GM18507 (cell line): ENCODE results near the gene GBP5.
"Not testable (repeated sequence)": the region's sequence is repeated elsewhere in the genome, so short reads cannot be mapped to it uniquely, and the experiment has no call there.

Experiments
- DNase-seq: peaks from one replicate; pipeline ENCODE4 v3.0.0; 2011; ENCODE audit warnings: low read depth; ENCODE audit not compliant: insufficient read length; ENCODE audit errors: extremely low spot score
- FAIRE-seq: peaks from 2 replicates; lab custom pipeline; 2011; peaks lifted over from hg19 to GRCh38; lab: Jason Lieb, UNC

Gene GBP5, protein sequence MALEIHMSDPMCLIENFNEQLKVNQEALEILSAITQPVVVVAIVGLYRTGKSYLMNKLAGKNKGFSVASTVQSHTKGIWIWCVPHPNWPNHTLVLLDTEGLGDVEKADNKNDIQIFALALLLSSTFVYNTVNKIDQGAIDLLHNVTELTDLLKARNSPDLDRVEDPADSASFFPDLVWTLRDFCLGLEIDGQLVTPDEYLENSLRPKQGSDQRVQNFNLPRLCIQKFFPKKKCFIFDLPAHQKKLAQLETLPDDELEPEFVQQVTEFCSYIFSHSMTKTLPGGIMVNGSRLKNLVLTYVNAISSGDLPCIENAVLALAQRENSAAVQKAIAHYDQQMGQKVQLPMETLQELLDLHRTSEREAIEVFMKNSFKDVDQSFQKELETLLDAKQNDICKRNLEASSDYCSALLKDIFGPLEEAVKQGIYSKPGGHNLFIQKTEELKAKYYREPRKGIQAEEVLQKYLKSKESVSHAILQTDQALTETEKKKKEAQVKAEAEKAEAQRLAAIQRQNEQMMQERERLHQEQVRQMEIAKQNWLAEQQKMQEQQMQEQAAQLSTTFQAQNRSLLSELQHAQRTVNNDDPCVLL

DNA sequence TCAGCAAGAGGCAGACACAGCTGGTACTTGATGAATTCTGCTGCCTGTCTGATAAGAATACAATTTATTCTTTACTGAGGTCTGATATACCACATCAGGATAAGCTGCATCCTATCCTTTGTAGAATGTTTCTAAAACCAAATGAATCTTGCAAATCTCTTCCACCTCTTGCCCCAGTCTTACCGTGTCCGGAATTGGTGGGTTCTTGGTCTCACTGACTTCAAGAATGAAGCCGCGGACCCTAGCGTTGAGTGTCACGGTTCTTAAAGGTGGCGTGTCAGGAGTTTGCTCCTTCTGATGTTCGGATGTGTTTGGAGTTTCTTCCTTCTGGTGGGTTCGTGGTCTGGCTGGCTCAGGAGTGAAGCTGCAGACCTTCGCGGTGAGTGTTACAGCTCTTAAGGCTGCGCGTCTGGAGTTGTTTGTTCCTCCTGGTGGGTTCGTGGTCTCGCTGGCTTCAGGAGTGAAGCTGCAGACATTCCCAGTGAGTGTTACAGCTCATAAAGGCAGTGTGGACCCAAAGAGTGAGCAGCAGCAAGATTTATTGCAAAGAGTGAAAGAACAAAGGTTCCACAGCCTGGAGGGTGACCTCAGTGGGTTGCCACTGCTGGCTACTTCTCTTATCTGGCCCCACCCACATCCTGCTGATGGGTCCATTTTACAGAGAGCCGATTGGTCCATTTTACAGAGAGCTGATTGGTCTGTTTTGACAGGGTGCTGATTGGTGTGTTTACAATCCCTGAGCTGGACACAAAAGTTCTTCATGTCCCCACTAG is at the start of gene GBP5:
GBP5 (minus strand) TSS at position 592 of the 773 bp plus-strand sequence. CDS start 3,305 bp downstream, outside the sequence.
- not testable (repeated sequence) for DNase-seq
- peak; percentile 84 for FAIRE-seq

DNA sequence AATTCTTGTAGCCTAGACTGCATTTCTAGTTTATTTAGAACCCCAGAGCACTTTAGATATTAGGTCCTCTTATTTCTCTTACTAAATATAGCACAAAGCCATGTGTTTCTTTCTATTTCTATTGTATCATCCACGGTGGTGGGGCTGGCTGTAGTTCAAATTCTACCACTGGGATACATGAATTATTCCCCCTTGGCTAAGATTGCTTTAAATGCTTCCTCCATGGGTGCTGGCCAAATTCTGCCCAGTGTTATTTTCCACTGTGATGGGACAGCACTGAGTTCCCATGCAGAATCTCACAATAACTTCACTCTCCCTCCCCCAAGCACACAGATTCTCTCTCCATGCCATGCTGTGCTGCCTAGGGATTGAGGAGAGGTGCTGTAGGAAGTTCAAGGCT is 49.7 kb upstream of the GBP5 start:
- FAIRE-seq: no peak
- no peak for DNase-seq

DNA sequence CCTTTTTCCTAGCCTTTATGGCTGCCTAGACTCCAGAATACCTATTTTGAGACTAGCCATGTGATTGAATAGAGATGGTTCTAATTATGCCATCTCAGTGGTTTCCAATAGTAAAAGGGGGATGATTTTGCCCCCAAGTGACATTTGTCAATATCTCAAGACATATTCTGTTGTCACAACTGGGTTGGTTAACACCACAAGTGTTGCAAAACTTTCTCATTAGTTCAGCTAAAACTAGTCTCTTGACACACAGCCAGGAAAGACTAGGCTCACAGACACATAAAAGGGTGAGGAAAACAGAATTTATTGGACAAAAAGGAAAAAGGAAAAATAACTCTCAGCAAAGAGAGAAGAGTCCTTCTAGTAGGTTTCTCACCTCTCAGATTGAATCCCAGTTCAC is 39.9 kb upstream of the GBP5 start:
- FAIRE-seq (no peak), DNase-seq (no peak)

DNA sequence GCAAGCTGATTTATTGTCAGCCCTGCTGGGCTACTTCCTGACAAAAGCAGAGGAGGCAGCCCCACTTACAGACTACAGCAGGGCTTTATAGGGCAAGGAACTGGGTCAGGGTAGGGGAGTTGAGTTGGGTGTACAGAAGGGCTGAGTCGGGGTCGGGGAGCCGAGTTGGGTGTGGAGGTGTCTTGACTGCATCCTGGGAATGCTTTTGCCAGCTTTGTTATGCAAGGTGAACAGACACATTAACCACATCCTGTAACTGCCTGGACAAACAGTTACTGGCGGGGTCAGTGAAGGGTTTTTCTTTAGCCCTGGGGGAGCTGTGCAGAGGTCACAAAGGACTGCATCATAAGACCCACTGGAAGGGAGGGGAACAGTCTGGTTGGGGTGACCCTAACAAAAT is 39.1 kb upstream of the GBP5 start:
- no peak for DNase-seq
- peak; percentile 75 for FAIRE-seq

DNA sequence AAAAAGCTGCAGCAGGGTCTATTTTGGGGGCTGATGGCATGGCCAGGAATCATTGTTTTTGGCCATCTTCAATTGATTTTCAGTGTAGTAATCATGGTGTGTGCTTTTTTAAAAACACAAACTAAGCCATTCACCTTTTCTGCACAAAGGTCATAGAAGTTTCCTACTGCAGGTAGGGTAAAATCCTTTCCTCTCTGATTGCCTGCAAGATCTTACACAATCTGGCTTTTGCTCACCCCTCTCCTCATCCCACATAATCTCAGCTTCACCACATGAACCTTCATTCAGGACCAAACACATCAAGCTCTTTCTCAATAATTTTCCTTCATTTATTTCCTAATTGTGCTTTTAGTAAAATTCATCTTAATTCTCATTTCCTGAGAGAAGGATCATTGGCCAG is 38.3 kb upstream of the GBP5 start:
- FAIRE-seq: peak; percentile 68

DNA sequence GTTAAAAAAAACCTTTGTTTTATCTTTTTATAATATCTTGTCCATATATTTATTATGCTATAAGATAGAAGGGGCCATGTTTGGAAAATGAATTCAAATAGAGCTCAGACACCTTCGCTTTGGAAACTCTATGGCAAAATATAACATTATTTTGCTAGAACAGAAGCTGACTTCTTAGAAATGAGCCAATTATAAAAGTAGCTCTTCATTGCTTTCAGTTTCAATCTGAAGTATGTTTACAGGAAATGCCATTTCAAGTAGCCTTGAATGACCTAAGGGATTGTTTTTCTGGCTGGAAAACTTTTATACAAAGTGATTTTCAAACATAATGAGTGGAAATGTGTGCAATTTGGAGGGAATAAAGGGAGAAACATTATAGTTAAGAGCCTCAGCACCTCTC is 37.8 kb upstream of the GBP5 start:
- FAIRE-seq (peak; percentile 81), DNase-seq (no peak)

More for the DNA sequence above, 38.3 kb upstream of the GBP5 start:
- no peak for DNase-seq

DNA sequence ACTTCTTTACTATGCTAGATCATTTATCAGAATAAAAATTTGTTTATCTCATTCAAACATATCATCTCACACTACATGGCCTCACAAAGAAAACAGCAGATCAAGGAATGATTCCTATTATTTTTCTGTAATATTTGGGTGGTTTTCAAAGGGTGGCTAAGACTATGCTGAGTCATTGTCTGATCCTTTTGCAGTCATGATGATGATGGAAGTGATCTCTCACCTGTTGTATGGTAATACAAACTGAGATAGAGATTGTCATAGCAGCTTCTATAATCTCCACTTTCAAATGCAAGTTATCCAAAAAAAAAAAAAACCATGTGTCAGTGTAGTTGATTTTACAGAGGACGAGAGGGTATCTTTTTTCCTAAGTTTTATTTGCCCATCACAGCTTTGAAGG is 37.2 kb upstream of the GBP5 start:
- DNase-seq: no peak
- peak; percentile 38 for FAIRE-seq

DNA sequence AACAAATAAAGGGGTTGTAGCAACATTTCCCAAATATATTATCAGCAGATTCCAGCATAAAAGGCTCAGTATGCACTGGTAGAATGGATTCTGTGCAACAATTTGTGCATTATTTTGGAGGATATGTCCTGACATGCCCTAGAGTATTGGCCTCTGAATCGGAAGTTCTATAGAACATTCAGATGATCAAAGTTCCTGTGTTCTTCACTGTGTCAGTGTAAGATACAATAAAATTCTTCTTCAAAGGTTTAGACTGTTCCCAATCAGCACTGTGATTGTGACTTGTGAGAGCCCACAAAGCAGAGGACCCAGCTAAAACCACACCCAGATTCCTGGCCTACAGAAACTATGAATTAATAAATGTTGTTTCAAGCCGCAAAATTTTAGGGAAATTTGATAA is 33.6 kb upstream of the GBP5 start:
- no peak for DNase-seq
- no peak for FAIRE-seq

DNA sequence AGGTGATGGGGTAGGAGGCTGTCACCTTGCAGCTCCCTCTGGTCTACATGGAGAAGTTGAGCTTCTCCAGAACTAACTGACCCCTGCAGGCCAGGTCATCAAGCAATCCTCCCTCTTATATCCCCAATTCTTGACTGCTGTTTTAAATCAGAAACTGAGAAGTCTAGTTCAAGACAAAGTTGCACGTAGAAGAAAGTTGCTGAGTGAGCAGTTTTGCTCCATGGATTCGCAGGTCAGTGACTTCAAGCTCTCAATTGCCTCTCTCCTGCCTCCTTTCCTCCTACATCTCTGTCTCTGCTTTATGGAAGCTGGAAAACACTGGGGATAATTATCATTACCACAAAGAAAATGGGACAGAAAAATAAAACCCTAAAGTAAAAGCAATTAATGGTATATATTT is 32.8 kb upstream of the GBP5 start:
- FAIRE-seq (no peak), DNase-seq (no peak)

DNA sequence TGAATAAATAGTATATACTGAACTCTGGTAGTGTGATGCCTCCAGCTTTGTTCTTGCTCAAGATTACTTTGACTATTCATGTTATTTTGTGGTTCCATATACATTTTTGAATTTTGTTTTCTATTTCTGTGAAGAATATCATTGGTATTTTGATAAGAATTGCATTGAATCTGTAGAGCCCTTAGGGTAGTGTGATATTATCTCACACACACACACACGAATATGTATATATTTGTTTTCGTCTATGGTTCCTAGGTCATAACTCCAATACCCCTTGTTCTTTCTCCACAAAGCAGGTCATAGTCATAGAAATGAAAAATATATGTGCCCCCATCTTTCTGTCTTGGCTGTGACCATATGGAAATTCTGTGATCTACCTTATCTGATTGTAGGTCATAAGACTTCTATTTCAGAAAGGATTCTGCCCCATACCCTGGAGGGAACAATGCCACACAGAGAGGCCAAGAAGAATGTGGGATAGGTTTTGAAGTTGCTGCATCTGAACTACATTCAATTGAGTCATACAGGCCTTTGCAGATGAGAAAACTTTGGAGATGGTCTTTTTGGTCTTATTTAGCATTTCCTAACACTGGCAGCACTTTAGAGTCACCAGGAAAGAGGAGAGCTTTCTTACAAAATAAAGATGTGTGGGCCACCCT is 32.0 kb upstream of the GBP5 start:
- FAIRE-seq (no peak), DNase-seq (no peak)

DNA sequence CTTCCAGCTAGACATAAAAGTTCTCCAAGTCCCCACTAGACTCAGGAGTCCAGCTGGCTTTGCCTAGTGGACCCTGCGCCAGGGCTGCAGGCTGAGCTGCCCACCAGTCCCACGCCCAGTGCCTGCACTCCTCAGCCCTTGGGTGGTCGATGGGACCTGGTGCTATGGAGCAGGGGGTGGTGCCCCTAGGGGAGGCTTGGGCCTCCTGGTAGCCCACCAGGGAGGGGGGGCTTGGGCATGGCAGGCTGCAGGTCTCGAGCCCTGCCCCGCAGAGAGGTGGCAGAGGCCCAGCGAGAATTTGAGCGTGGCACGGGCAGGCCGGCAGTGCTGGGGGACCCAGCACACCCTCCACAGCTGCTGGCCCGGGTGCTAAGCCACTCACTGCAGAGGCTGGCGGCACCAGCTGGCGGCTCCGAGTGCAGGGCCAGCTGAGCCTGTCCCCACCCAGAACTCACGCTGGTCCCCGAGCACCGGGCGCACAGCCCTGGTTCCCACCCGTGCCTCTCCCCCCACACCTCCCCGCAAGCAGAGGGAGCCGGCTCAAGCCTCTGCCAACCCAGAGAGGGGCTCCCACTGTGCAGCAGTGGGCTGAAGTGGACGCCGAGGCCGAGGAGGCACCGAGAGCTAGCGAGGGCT is 30.2 kb upstream of the GBP5 start:
- DNase-seq (no peak), FAIRE-seq (no peak)

DNA sequence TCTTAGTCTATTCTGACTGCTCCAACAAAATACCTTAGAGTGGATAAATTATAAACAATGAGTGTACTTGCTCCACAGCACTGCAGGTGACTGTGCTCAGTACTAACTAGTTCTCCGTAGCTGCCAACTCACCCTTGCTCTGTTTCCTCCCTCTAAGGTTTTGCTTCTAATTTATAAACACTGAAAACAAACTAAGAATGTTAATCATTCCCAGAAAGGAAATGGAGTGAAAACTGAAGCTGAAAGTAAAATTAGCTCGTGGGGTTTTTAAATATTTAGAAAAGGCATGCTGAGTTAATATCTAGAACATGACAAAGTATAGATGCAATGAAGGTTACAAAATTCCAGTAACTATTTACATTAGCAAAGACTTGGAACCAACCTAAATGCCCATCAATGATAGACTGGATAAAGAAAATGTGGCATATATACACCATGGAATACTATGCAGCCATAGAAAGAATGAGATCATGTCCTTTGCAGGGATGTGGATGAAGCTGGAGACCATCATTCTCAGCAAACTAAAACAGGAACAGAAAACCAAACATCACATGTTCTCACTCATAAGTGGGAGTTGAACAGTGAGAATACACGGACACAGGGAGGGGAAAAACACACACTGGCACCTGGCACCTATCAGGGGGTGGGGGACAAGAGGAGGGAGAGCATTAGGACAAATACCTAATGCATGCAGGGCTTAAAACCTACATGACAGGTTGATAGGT is 27.2 kb upstream of the GBP5 start:
- FAIRE-seq (peak; percentile 88), DNase-seq (peak; percentile 12)

DNA sequence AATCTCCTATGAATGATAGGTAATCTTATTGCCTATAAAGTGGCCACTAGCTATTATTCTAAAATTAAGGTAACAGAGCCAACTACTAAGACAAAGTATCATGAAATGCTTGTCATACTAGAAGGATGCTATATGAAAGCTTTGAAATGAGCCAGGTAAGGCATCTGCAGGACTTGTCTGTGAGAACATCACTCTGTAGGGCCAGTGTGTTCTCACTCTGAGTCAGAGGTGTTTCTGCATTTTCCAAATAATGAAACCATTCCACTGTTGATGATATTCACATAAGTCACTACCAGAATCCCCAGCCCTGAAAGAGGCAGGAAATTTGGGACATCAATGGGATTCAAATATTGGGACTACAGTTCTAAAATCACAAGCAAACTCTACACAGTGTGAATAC is 25.8 kb upstream of the GBP5 start:
- FAIRE-seq: no peak
- peak; percentile 8 for DNase-seq

DNA sequence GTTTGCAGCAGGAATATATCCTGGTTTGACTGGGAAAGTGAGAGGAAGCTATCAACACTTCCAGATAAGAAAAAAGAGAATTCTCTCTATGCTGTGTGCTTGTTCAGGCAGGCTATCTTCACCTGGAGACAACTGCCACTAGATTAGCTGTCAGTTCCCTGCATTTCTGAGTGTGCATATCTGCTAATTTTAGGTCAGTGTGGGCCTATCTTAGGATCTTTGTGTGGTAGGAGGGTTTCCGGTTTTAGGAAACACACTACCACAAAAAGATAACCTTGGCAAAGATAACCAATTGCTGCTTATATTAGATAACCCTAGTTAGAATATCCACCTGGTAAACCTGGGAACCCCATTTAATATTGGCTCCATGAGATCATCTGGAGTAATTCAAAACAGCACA is 22.5 kb upstream of the GBP5 start:
- FAIRE-seq: no peak

DNA sequence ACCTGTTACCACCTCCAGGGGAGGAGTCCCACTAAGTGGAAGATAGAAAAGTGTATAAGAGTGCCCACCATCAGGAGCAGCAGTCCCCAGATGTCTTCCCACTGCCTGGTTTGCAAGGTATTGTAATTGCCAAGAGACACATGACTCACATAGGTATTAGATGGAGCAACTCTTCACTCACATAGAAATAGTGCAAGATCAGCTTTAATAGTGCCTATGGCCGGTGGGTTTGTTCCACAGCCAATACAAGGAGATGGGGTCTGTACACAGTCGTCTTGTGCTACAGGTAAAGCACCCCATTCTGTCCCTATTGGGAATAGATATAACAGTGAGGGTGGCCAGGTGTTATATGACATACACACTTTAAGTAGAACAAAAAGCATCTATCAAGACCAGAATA is 18.6 kb upstream of the GBP5 start:
- DNase-seq (no peak), FAIRE-seq (no peak)

More for the DNA sequence above, 22.5 kb upstream of the GBP5 start:
- no peak for DNase-seq

DNA sequence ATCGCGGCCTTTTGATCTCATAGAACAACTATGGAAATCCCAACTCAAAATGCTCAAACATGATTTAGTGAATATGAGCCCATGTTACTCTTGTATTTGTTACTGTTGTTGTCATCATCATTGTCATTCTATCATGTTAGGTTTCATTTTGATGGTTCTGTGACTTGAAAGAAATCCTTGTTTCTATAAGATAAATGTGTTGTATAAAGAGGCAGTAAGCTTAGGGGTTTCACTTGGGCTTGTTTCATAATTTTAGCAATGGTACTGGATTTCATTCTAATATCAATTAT is 15.3 kb upstream of the GBP5 start:
- no peak for DNase-seq
- FAIRE-seq: peak; percentile 29

DNA sequence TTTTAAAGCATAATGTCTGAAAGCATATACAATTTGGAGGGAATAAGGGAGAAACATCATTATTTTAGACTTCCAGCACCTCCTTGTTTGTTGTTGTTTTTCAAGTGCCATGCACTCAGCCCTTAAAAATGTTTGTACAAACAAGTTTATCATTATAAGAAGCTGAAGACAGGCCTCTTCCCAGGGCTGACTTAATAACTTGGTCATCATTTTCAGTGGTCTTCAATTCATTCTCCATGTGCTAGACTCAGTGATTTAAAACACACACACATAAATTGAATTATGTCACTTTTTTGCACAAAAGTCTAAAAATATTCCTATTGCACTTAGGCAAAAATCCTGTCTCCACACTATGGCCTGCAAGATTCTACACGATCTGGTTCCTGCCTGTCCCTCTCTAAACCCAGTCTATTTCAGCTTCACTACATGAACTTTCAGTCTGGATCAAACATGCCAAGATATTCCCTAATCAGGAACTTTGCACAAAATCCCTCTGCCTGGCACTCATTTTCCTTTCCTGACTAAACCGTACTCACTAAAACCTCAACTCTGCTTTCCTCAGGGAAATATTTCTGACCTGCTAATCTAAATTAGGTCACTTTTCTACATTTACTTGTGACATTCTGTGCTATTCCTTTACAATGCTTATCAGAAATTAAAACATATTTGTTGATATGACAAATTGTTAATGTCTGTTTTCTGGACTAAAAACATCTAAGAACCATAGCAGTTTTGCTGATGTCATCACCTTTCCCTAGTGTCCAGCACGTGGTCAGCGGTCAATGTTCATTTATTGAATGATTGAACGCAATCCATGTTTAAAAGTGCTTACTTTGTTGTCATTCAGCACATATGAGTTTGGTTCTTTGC is 14.8 kb upstream of the GBP5 start:
- no peak for DNase-seq
- FAIRE-seq: no peak

DNA sequence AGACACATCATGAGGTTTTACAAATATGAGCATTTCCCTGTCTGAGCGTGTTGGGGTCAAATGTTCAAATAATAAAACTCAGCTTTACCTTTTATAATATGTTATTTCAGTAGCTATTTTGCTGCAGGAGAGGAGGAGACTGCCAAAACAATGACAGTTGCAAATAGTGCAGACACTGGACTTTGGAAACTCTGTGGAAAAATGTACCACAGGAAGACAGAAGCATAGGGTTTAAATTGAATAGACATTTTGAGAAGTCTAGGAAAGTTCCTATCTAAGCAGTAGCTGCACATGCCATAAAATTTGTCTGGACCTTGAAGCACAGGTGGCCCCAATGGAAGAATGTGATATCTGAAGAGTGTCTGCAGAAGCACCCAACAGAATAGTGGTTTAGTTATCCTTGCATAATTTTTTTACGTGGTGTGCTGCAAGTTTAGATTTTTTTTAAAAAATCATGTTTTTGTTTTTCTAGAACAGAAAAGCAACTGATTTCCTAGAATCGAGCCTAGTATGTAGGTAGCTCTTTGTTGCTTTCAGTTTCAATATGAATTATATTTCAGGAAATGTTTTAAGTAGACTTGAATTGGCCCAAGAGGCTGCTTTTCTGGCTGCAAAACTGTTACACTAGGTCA is 14.0 kb upstream of the GBP5 start:
- peak; percentile 90 for FAIRE-seq
- DNase-seq: no peak
